H9 (cell line): ENCODE data around the gene PLEKHG1. TPM values are rescaled to one million over a fixed set of nuclear protein-coding genes. Genes with fewer than 3 reads are reported as not detected.

ENCODE experiments used
- DNase-seq: peaks from one replicate; pipeline ENCODE4 v3.0.0-alpha.2; 2017
- H2AFZ ChIP-seq: one replicate; pipeline ENCODE4 v1.6.1; 2013; ENCODE audit warnings: mild to moderate bottlenecking, low read length, control low read depth, moderate library complexity
- H2AK5ac ChIP-seq: 2 replicates; pipeline ENCODE4 v1.6.1; 2013; ENCODE audit warnings: low read length, control low read depth, mixed read lengths; ENCODE audit not compliant: insufficient read length
- H2BK120ac ChIP-seq: one replicate; pipeline ENCODE4 v1.6.1; 2013; ENCODE audit warnings: low read depth, mild to moderate bottlenecking, low read length, control low read depth, inconsistent platforms; ENCODE audit not compliant: poor library complexity, severe bottlenecking
- H2BK12ac ChIP-seq: 2 replicates; pipeline ENCODE4 v1.6.1; 2013; ENCODE audit warnings: low read length, control low read depth, mixed read lengths, low read depth; ENCODE audit not compliant: insufficient read length
- H2BK15ac ChIP-seq: 2 replicates; pipeline ENCODE4 v1.6.1; 2013; ENCODE audit warnings: low read depth, low read length, control low read depth
- H2BK20ac ChIP-seq: one replicate; pipeline ENCODE4 v1.6.1; 2013; ENCODE audit warnings: low read depth, mild to moderate bottlenecking, low read length, control low read depth, inconsistent platforms; ENCODE audit not compliant: poor library complexity, severe bottlenecking
- H2BK5ac ChIP-seq: 2 replicates; pipeline ENCODE4 v1.6.1; 2013; ENCODE audit warnings: low read length, control low read depth, mixed read lengths; ENCODE audit not compliant: insufficient read length
- H3K14ac ChIP-seq: 2 replicates; pipeline ENCODE4 v1.6.1; 2013; ENCODE audit warnings: low read length, control low read depth; ENCODE audit not compliant: insufficient read depth
- H3K18ac ChIP-seq: 2 replicates; pipeline ENCODE4 v1.6.1; 2013; ENCODE audit warnings: low read depth, mild to moderate bottlenecking, mixed read lengths, low read length, control low read depth; ENCODE audit not compliant: insufficient read length
- H3K23ac ChIP-seq: 2 replicates; pipeline ENCODE4 v1.6.1; 2013; ENCODE audit warnings: low read length, control low read depth, mixed read lengths, low read depth; ENCODE audit not compliant: insufficient read length
- H3K23me2 ChIP-seq: 2 replicates; pipeline ENCODE4 v1.6.1; 2013; ENCODE audit warnings: low read depth, mild to moderate bottlenecking, mixed read lengths, low read length, control low read depth; ENCODE audit not compliant: insufficient read length, poor library complexity, severe bottlenecking
- H3K27ac ChIP-seq: 2 replicates; pipeline ENCODE4 v1.5.1; 2013; ENCODE audit warnings: low read length, control low read depth, mixed read lengths, low read depth; ENCODE audit not compliant: insufficient read length
- H3K27me3 ChIP-seq: 2 replicates; pipeline ENCODE4 v1.6.1; 2013; ENCODE audit warnings: low read length, control low read depth, inconsistent platforms; ENCODE audit not compliant: insufficient read depth
- H3K4ac ChIP-seq: 2 replicates; pipeline ENCODE4 v1.6.1; 2013; ENCODE audit warnings: low read depth, mild to moderate bottlenecking, control low read depth, inconsistent platforms, low read length, moderate library complexity
- H3K4me1 ChIP-seq: 2 replicates; pipeline ENCODE4 v1.6.1; 2013; ENCODE audit warnings: low read length, control low read depth, inconsistent platforms; ENCODE audit not compliant: insufficient read depth
- H3K4me2 ChIP-seq: 2 replicates; pipeline ENCODE4 v1.6.1; 2013; ENCODE audit warnings: low read length, control low read depth, mixed read lengths; ENCODE audit not compliant: insufficient read length, insufficient read depth
- H3K56ac ChIP-seq: 2 replicates; pipeline ENCODE4 v1.6.1; 2013; ENCODE audit warnings: low read depth, mild to moderate bottlenecking, mixed read lengths, low read length, control low read depth; ENCODE audit not compliant: insufficient read length
- H3K79me1 ChIP-seq: 2 replicates; pipeline ENCODE4 v1.6.1; 2013; ENCODE audit warnings: low read depth, mild to moderate bottlenecking, moderate library complexity, low read length, control low read depth, inconsistent platforms; ENCODE audit not compliant: insufficient read depth, poor library complexity, severe bottlenecking
- H3K79me2 ChIP-seq: 2 replicates; pipeline ENCODE4 v1.6.1; 2013; ENCODE audit warnings: low read length, control low read depth, inconsistent platforms; ENCODE audit not compliant: insufficient read depth
- H3K9ac ChIP-seq: 2 replicates; pipeline ENCODE4 v1.6.1; 2013; ENCODE audit warnings: low read length, control low read depth, mixed read lengths; ENCODE audit not compliant: insufficient read length; ENCODE audit errors: extremely low read depth
- H3K9me3 ChIP-seq: one replicate; pipeline ENCODE4 v1.6.1; 2013; ENCODE audit warnings: low read depth, low read length, inconsistent platforms; ENCODE audit not compliant: control insufficient read depth
- H3T11ph ChIP-seq: one replicate; pipeline ENCODE4 v1.6.1; 2013; ENCODE audit warnings: mild to moderate bottlenecking, low read length, control low read depth, inconsistent platforms
- H4K20me1 ChIP-seq: one replicate; pipeline ENCODE4 v1.6.1; 2013; ENCODE audit not compliant: control insufficient read depth, insufficient read length, insufficient read depth
- H4K5ac ChIP-seq: 2 replicates; pipeline ENCODE4 v1.6.1; 2013; ENCODE audit warnings: low read depth, mild to moderate bottlenecking, mixed read lengths, low read length, control low read depth; ENCODE audit not compliant: insufficient read length
- H4K8ac ChIP-seq: replicated peaks from 2 replicates; pipeline ENCODE4 v1.6.1; 2013; ENCODE audit warnings: low read length, control low read depth, mixed read lengths, low read depth; ENCODE audit not compliant: insufficient read length
- H4K91ac ChIP-seq: 2 replicates; pipeline ENCODE4 v1.6.1; 2013; ENCODE audit warnings: low read depth, mild to moderate bottlenecking, moderate library complexity, mixed read lengths, low read length, control low read depth; ENCODE audit not compliant: insufficient read length
- H3K27ac Mint-ChIP-seq, 3 experiments: 2 replicates in 2 of 3; 3 replicates in 1 of 3; pipeline ENCODE4 v1.8.0; 2020 to 2021; ENCODE audit warnings: mixed read lengths in 3 of 3, mild to moderate bottlenecking in 1 of 3, moderate library complexity in 1 of 3
- H3K27me3 Mint-ChIP-seq: 2 replicates; pipeline ENCODE4 v1.8.0; 2021; ENCODE audit warnings: low read depth, mild to moderate bottlenecking, moderate library complexity, mixed read lengths
- H3K36me3 Mint-ChIP-seq, 3 experiments: 2 replicates in 2 of 3; 3 replicates in 1 of 3; pipeline ENCODE4 v1.8.0; 2020 to 2021; ENCODE audit warnings: low read depth in 3 of 3, mixed read lengths in 3 of 3; ENCODE audit not compliant: insufficient read depth in 1 of 3
- H3K4me1 Mint-ChIP-seq, 2 experiments: 2 replicates each; pipeline ENCODE4 v1.8.0; 2020; ENCODE audit warnings: mixed read lengths in 2 of 2
- H3K4me3 Mint-ChIP-seq, 2 experiments: 2 replicates in 1 of 2; 3 replicates in 1 of 2; pipeline ENCODE4 v1.8.0; 2020 to 2021; ENCODE audit warnings: mild to moderate bottlenecking in 2 of 2, mixed read lengths in 2 of 2, moderate library complexity in 1 of 2
- H3K9me3 Mint-ChIP-seq, 2 experiments: 2 replicates in 1 of 2; 3 replicates in 1 of 2; pipeline ENCODE4 v1.8.0; 2020; ENCODE audit warnings: mild to moderate bottlenecking in 2 of 2, mixed read lengths in 2 of 2, moderate library complexity in 1 of 2
- WGBS: extraction: QIAGEN DNeasy Blood & Tissue Kit; methylation state at CpG from one replicate; pipeline ENCODE4 v1.1.7; 2013; ENCODE audit warnings: missing lambda C conversion rate, low lambda C conversion rate, mixed read lengths; ENCODE audit not compliant: insufficient read length; ENCODE audit errors: extremely low coverage; 5-methylcytosine and 5-hydroxymethylcytosine counted together
- total RNA-seq: library from RNA; stranded (reverse); gene quantifications from 2 replicates; pipeline ENCODE4 v1.2.1, GENCODE V29; 2021
- TF ChIP-seq, protein P1 (sequence below): fragments of 200-600 bp; sonication (generic); conservative IDR thresholded peaks from 3 replicates; pipeline ENCODE4 v1.8.0; 2021; ENCODE audit warnings: antibody characterized with exemption, mild to moderate bottlenecking

The PLEKHG1 gene
- total RNA-seq, 1 experiment from 2014 or later, result 1.0 TPM

DNA sequence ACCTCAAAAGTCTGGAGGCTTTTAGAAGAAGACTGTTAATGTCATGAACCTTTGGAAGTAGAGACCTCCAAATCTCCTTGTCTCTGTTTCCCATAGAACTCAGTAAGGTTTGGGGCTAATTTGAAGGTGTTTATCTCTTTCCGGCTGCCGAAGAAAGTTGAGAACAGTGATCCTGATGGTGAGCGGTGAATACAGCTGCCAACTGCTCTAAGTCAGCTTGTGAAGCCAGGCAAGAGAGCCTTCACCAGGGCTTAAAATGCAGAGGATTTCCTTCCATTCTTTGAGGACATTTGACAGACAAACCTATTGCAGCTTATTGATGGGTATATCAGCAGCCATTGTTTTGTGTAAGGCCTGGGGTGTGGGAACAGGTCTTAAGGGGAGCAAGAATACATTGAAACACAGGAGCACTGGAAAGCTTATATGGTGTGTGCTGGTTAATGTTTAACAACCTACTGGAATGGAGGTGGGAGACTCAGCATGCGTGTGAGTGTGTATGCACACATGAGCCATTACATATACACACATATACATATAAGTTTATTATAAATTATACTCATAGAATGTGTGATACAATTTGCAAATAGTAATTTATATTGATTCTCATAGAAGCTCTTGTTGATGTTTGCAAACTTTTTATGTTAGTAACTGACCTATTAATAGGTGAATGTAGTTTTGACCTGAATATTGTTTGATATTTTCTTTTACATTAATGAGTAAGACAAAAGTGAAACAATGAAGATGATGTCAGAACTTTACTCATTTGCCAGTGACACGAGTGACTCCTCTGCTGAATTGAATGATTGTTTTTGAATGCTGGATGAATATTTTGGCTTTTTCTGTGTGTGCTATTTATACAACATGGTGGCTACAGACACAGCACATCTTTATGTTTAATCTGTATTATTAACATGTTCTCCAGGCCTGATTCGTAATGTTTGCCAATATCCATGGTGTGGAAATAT is 18.1 kb downstream of the PLEKHG1 start:
- no peak for DNase-seq

More for the DNA sequence above, 18.1 kb downstream of the PLEKHG1 start:
- Histone ChIP-seq H3K4me2 (no peak overlapping the region), H3K18ac (no peak overlapping the region), H2BK12ac (no peak overlapping the region), H2BK15ac (no peak overlapping the region), H3K9ac (no peak overlapping the region), H3K27me3 (no peaks in the 10 kb centered on the region; the same call in 1 of the 2 replicates), H2BK5ac (no peak overlapping the region), H3K23ac (no peak overlapping the region), H3T11ph (no peak overlapping the region), H4K5ac (no peak overlapping the region), H3K4ac (no peak overlapping the region), H2BK120ac (no peak overlapping the region), H3K79me2 (no peaks in the 10 kb centered on the region), H4K91ac (no peak overlapping the region), H3K4me1 (no peaks in the 10 kb centered on the region), H3K14ac (no peak overlapping the region), H3K79me1 (no peaks in the 10 kb centered on the region), H3K23me2 (no peaks in the 10 kb centered on the region), H4K20me1 (no peaks in the 10 kb centered on the region), H3K27ac (no peak overlapping the region), H2AK5ac (no peak overlapping the region), H3K9me3 (no peaks in the 10 kb centered on the region), H3K56ac (no peak overlapping the region), H2BK20ac (no peak overlapping the region), H4K8ac (no peak overlapping the region), H2AFZ (no peak overlapping the region)
- Mint-ChIP-seq H3K36me3 (no peaks in the 10 kb centered on the region), H3K27ac (no peak overlapping the region), H3K27me3 (peaks cover 8% of the 10 kb centered on the region), H3K9me3 (no peaks in the 10 kb centered on the region), H3K4me1 (peaks cover 0 to 2% of the 10 kb centered on the region in 2 experiments; a peak in 1 of 4 replicates), H3K4me3 (no peak overlapping the region)
- TF ChIP-seq, protein P1, sequence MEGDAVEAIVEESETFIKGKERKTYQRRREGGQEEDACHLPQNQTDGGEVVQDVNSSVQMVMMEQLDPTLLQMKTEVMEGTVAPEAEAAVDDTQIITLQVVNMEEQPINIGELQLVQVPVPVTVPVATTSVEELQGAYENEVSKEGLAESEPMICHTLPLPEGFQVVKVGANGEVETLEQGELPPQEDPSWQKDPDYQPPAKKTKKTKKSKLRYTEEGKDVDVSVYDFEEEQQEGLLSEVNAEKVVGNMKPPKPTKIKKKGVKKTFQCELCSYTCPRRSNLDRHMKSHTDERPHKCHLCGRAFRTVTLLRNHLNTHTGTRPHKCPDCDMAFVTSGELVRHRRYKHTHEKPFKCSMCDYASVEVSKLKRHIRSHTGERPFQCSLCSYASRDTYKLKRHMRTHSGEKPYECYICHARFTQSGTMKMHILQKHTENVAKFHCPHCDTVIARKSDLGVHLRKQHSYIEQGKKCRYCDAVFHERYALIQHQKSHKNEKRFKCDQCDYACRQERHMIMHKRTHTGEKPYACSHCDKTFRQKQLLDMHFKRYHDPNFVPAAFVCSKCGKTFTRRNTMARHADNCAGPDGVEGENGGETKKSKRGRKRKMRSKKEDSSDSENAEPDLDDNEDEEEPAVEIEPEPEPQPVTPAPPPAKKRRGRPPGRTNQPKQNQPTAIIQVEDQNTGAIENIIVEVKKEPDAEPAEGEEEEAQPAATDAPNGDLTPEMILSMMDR, result no peak
- WGBS, result no CpG with 5 or more reads among the region's 6 CpGs
